Activated B cell treated with CpG ODN at 0.5 μM for 24 hours (primary cell): ENCODE measurements around the gene PCTP. TPM values are rescaled to one million over a fixed set of nuclear protein-coding genes. Genes with fewer than 3 reads are reported as not detected.

Experiments used
- ATAC-seq: fragments of 200-7000 bp; cut with Tn5 transposase; one replicate; pipeline ENCODE4 v1.10.0; 2021; ENCODE audit warnings: low read depth, mild to moderate bottlenecking, moderate library complexity
- CTCF ChIA-PET: fragments of 350-600 bp; sonication (Branson Sonifier 250); formaldehyde crosslinking; loops from one replicate; lab custom pipeline; 2021; ENCODE audit warnings: antibody characterized with exemption; lab: Charles Lee
- POLR2A ChIA-PET: fragments of 350-600 bp; sonication (Branson Sonifier 250); formaldehyde crosslinking; loops from one replicate; lab custom pipeline; 2021; ENCODE audit warnings: antibody characterized with exemption; lab: Charles Lee
- DNase-seq: peaks from one replicate; pipeline ENCODE4 v3.0.0; 2022
- H3K27ac Mint-ChIP-seq: one replicate; pipeline ENCODE4 v1.8.0; 2020; ENCODE audit warnings: mixed read lengths
- H3K27me3 Mint-ChIP-seq: one replicate; pipeline ENCODE4 v1.8.0; 2021; ENCODE audit warnings: mixed read lengths
- H3K36me3 Mint-ChIP-seq: one replicate; pipeline ENCODE4 v1.8.0; 2021; ENCODE audit warnings: low read depth, mixed read lengths
- H3K4me1 Mint-ChIP-seq: one replicate; pipeline ENCODE4 v1.8.0; 2021; ENCODE audit warnings: mixed read lengths
- H3K4me3 Mint-ChIP-seq: one replicate; pipeline ENCODE4 v1.8.0; 2020; ENCODE audit warnings: mild to moderate bottlenecking, mixed read lengths
- H3K9me3 Mint-ChIP-seq: one replicate; pipeline ENCODE4 v1.8.0; 2020; ENCODE audit warnings: mixed read lengths
- CTCF ChIP-seq: fragments of 200-600 bp; IDR thresholded peaks from one replicate; pipeline ENCODE4 v1.8.0; 2022; ENCODE audit warnings: antibody characterized with exemption, mild to moderate bottlenecking
- intact Hi-C: fragments of 100-400 bp; cut with micrococcal nuclease; formaldehyde crosslinking; loops from one replicate; pipeline ENCODE4 v1.15.1; 2024
- total RNA-seq: library from RNA; stranded (reverse); gene quantifications from 2 replicates; pipeline ENCODE4 v1.2.3, GENCODE V29; 2022

PCTP gene
- total RNA-seq, 1 donor from 2014 or later, result 9.0 TPM

- TF ChIP-seq CTCF, result no peak
- CTCF ChIA-PET, result no interaction called here
- Mint-ChIP-seq H3K4me1 (peaks cover 2% of the 10 kb centered on the region), H3K27me3 (no peaks in the 10 kb centered on the region), H3K4me3 (no peak overlapping the region), H3K36me3 (no peaks in the 10 kb centered on the region), H3K27ac (no peak overlapping the region), H3K9me3 (no peaks in the 10 kb centered on the region)
- POLR2A ChIA-PET, result no interaction called here
- DNase-seq (no peak), ATAC-seq (no peak)
- intact Hi-C loops, result loop anchor here (10.0 kb wide), 2 partner anchors 333 to 493 kb away; partner anchors contain the start of genes HLF and MMD
Observed at GRCh38 chr17:55758171-55758570, 7.3 kb downstream of the PCTP start.

- Mint-ChIP-seq H3K27me3 (no peaks in the 10 kb centered on the region), H3K4me3 (no peak overlapping the region), H3K36me3 (no peaks in the 10 kb centered on the region), H3K9me3 (no peaks in the 10 kb centered on the region), H3K27ac (no peak overlapping the region), H3K4me1 (peaks cover 6% of the 10 kb centered on the region)
- intact Hi-C loops, result no loop called here
- ChIA-PET CTCF (interaction anchor here (1.2 kb wide), 1 partner anchor 9 kb away, joined by 5 read pairs; no protein-coding TSS in a partner anchor), POLR2A (no interaction called here)
- ATAC-seq (no peak), DNase-seq (no peak)
- no peak for TF ChIP-seq CTCF
Observed at GRCh38 chr17:55760643-55761355, 9.9 kb downstream of the PCTP start.

GRCh38 chr17:55762086-55762858 is 11.4 kb downstream of the PCTP start:
- no peak overlapping the region for H3K4me3 Mint-ChIP-seq

GRCh38 chr17:55763856-55764255 is 13.0 kb downstream of the PCTP start:
- no peak for ATAC-seq
- no peak overlapping the region for H3K27ac Mint-ChIP-seq
- no peaks in the 10 kb centered on the region for H3K9me3 Mint-ChIP-seq
- no peak overlapping the region for H3K4me3 Mint-ChIP-seq
- TF ChIP-seq CTCF, result no peak
- H3K36me3 Mint-ChIP-seq, result peaks cover 3% of the 10 kb centered on the region
- DNase-seq, result no peak
- H3K4me1 Mint-ChIP-seq, result peaks cover 4% of the 10 kb centered on the region
- intact Hi-C loops, result no loop called here
- H3K27me3 Mint-ChIP-seq, result no peaks in the 10 kb centered on the region
- POLR2A ChIA-PET, result no interaction called here
- CTCF ChIA-PET, result no interaction called here

More at GRCh38 chr17:55762086-55762858, 11.4 kb downstream of the PCTP start:
- no peaks in the 10 kb centered on the region for H3K36me3 Mint-ChIP-seq
- intact Hi-C loops, result no loop called here
- H3K27me3 Mint-ChIP-seq, result no peaks in the 10 kb centered on the region
- H3K4me1 Mint-ChIP-seq, result peaks cover 4% of the 10 kb centered on the region
- ChIA-PET POLR2A (no interaction called here), CTCF (no interaction called here)
- no peak for TF ChIP-seq CTCF
- DNase-seq (no peak), ATAC-seq (no peak)
- no peak overlapping the region for H3K27ac Mint-ChIP-seq
- no peaks in the 10 kb centered on the region for H3K9me3 Mint-ChIP-seq

- POLR2A ChIA-PET, result no interaction called here
- peaks cover 4% of the 10 kb centered on the region for H3K4me1 Mint-ChIP-seq
- H3K4me3 Mint-ChIP-seq, result no peak overlapping the region
- intact Hi-C loops, result no loop called here
- CTCF ChIA-PET, result no interaction called here
- no peak for TF ChIP-seq CTCF
- DNase-seq (no peak), ATAC-seq (no peak)
- peaks cover 3% of the 10 kb centered on the region for H3K36me3 Mint-ChIP-seq
- no peak overlapping the region for H3K27ac Mint-ChIP-seq
- H3K27me3 Mint-ChIP-seq, result no peaks in the 10 kb centered on the region
- no peaks in the 10 kb centered on the region for H3K9me3 Mint-ChIP-seq
Observed at GRCh38 chr17:55764610-55765009, 13.8 kb downstream of the PCTP start.
